Spinal cord (tissue), 10 donors: Measurements from ENCODE around the gene ZNF556. TPM values are rescaled to one million over a fixed set of nuclear protein-coding genes. Genes with fewer than 3 reads are reported as not detected.

Experiments
- DNase-seq, 6 donors: peaks; one replicate each; pipeline versions ENCODE4 v3.0.0 to v3.0.0-alpha.2; 2013 to 2015; ENCODE audit warnings: low spot score in 6 of 6, low read depth in 4 of 6
- H3K27ac ChIP-seq: one replicate; pipeline ENCODE4 v1.5.1; 2013; ENCODE audit warnings: low read depth, low read length, control low read depth
- H3K27me3 ChIP-seq: one replicate; pipeline ENCODE4 v1.6.1; 2013; ENCODE audit warnings: low read length; ENCODE audit not compliant: control insufficient read depth, insufficient read depth
- H3K36me3 ChIP-seq: one replicate; pipeline ENCODE4 v1.6.1; 2013; ENCODE audit warnings: low read length; ENCODE audit not compliant: control insufficient read depth, insufficient read depth
- H3K4me1 ChIP-seq: one replicate; pipeline ENCODE4 v1.6.1; 2013; ENCODE audit warnings: low read length; ENCODE audit not compliant: control insufficient read depth, insufficient read depth
- H3K4me3 ChIP-seq: one replicate; pipeline ENCODE4 v1.5.1; 2013; ENCODE audit warnings: low read depth, low read length, control low read depth
- H3K9me3 ChIP-seq: one replicate; pipeline ENCODE4 v1.6.1; 2013; ENCODE audit warnings: low read length; ENCODE audit not compliant: control insufficient read depth, insufficient read depth
- WGBS: methylation state at CpG from one replicate; pipeline ENCODE4 v1.1.5; 2013; ENCODE audit warnings: missing lambda C conversion rate; ENCODE audit not compliant: insufficient coverage; 5-methylcytosine and 5-hydroxymethylcytosine counted together
- long read RNA-seq, 4 donors: transcript quantifications; one replicate each; lab custom pipeline, GENCODE V29; 2026
- polyA plus RNA-seq, 2 donors: library from polyadenylated mRNA; unstranded; fragments of 120-200 nt; gene quantifications; one replicate each; pipeline ENCODE4 v1.2.1, GENCODE V29; 2013; ENCODE audit not compliant: insufficient read length in 2 of 2
- total RNA-seq, 2 donors: library from RNA; depleted of rRNA in 1 of 2; stranded (reverse); fragments of 120-200 nt in 1 of 2; fragments of >200 nt in 1 of 2; gene quantifications; one replicate each; pipeline versions ENCODE4 v1.2.3 to v1.2.4, GENCODE V29; 2013 to 2014
- donor health status: healthy.

ZNF556 gene
- total RNA-seq, result under 1 TPM; 0.06 to 0.10 TPM
- under 1 TPM; 0.51 to 0.59 TPM for polyA plus RNA-seq
- long read RNA-seq, donor 1, result 0 reads
- long read RNA-seq, donor 2, result 0 reads
- long read RNA-seq, donor 3, result 0 reads
- long read RNA-seq, donor 4, result 0 reads

DNA sequence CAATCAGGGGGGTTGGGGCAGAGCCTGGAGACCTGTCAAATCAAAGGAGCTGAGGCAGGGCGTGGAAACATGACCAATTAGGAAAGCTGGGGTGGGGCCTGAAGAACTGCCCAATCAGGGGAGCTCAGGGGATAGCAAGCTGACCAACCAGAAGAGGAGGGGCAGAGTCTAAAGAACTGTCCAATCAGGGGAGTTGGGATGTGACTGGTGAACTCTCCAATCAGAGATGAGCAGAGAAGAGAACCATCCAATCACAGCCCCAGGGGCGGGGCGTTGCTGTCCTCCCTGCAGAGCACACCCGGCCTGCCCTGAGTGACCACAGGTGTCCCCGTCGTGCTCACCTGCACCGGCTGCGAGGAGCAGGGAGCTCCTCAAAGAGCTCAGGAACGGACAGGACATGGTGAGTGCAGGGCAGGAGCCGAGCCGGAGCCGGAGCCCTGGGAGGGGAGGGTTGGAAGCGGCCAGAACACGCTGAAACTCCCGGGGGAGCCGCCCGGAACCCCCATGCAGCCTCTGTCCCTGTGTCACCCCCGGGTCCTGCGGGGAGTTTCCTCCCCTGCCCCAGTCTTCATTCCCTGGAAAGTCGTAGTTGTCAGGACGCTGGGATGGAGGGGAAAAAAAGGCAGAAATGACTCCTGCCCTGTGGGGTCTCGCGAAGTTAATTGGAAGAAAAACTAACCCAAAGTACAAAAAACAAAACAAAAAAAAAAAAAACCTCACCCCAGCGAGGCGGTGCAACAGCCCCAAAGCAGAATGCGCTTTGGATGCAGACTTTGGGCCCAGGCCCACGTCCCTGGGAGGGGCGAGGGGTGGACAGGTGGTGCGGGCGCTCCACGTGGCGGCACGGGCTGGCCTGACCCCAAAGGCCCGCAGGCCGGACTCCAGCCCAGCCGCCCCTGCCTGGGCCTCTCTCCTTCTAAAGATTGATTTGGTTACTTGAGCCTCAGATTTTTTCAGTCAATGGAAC is at the start of gene ZNF556:
TSS of gene ZNF556 (plus strand) at position 311 of the 967 bp plus-strand sequence. CDS start at position 398, 87 bp downstream.
- WGBS, result 78% methylated on average over 22 of the region's 36 CpGs
- no peak within 1 kb of the TSS for H3K4me3 ChIP-seq
- peaks cover 2% of the 10 kb centered on the region for H3K9me3 ChIP-seq
- no peaks in the 10 kb centered on the region for H3K27me3 ChIP-seq
- H3K4me1 ChIP-seq, result no peaks in the 10 kb centered on the region
- no peak within 1 kb of the TSS for H3K27ac ChIP-seq
- no peak for DNase-seq
- H3K36me3 ChIP-seq, result no peaks in the 10 kb centered on the region

DNA sequence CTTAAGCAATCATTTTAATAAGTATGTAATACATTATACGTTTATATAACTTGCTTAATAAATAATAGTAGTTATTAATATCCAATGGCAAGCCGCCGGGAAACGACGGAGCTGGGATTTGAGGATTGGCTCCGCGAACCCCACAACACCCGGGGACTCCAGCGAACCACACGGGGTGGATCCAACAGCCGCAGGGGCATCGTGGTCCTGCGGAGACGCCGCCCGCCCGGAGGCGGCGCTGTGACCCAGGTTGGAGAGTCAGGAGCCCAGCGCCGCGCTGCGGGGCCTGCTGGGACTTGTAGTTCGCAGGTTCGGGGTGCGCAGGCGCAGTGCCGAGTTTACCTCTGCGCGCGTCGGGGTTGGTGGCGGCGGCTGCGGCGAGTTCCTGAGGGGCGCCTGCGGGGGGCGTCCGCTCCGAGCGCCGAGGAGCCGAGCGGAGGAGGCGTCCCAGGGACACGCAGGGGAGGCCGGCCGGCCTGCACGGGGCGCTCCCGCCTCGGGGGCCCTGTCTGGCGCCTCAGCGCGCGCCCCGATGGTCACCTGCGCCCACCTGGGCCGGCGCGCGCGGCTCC is 47.5 kb upstream of the ZNF556 start, which contains the start of gene ZNF554:
TSS of gene ZNF554 (plus strand) at position 329 of the 572 bp plus-strand sequence. CDS start at position 533, 204 bp downstream.
- Histone ChIP-seq H3K27me3 (no peaks in the 10 kb centered on the region), H3K4me1 (peaks cover 18% of the 10 kb centered on the region), H3K4me3 (peak within 1 kb of the TSS; percentile 63), H3K27ac (no peak within 1 kb of the TSS), H3K9me3 (no peaks in the 10 kb centered on the region), H3K36me3 (peaks cover 40% of the 10 kb centered on the region)
- DNase-seq, result peak; percentile 78 to 99 (median 92)
- under 1% methylated on average over 63 of the region's 64 CpGs for WGBS

DNA sequence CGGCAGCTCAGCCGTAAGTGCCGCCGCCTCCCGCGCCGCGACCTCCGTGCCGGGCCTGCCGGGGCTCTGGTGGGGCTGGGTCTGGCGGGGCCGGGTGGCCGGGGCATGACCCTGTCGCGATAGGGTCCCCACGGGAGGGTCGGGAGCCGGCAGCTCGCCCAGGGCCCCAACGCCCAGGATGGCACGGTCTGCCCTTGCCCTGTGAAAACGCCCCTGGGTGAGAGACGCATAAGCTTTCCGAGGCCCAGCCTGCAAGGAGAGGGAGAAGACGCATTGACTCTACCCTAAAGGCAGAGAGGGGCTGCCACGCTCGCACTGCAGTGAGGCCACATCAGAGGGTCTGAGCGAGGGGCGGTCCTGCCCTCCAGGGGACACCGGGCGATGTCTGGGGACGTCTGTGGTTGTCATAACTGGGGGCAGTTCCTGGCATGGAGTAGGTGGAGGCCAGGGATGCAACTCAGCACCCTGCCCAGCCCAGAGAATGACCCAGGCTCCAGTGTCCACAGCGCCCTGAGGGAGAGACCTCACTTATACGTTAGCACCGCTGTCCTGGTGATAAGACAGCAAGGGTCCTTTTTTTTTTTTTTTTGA is 46.9 kb upstream of the ZNF556 start:
- Histone ChIP-seq H3K36me3 (peaks cover 35% of the 10 kb centered on the region), H3K27ac (no peak overlapping the region), H3K9me3 (no peaks in the 10 kb centered on the region), H3K27me3 (no peaks in the 10 kb centered on the region), H3K4me3 (peak overlapping the region; percentile 63), H3K4me1 (peaks cover 18% of the 10 kb centered on the region)
- WGBS, result under 1% methylated on average over 35 of the region's 36 CpGs
- peak in 2 of 6 donors; percentile 20 to 30 for DNase-seq

DNA sequence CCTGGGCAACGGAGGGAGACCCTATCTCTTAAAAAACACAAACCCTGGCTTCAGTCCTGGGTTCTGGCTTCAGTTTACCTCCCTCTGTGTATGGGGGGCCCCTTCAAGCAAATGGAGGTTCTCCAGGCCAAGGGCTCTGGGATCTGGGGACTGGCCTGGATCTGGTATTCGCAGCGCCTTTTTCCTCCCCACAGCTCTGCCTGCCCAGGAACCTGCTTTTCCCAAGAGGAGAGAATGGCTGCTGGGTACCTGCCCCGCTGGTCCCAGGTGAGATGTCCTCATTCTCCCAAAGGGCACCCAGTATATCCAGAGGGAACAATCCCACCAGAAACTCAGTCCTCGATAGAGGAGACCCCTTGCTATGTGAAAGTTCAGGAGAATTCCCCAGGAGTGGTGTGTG is 44.3 kb upstream of the ZNF556 start:
- Histone ChIP-seq H3K27ac (no peak overlapping the region), H3K36me3 (peaks cover 37% of the 10 kb centered on the region), H3K4me1 (peaks cover 18% of the 10 kb centered on the region), H3K4me3 (no peak overlapping the region), H3K9me3 (no peaks in the 10 kb centered on the region), H3K27me3 (no peaks in the 10 kb centered on the region)
- no peak for DNase-seq
- WGBS, result 100% methylated on average over 1 of the region's 5 CpGs

DNA sequence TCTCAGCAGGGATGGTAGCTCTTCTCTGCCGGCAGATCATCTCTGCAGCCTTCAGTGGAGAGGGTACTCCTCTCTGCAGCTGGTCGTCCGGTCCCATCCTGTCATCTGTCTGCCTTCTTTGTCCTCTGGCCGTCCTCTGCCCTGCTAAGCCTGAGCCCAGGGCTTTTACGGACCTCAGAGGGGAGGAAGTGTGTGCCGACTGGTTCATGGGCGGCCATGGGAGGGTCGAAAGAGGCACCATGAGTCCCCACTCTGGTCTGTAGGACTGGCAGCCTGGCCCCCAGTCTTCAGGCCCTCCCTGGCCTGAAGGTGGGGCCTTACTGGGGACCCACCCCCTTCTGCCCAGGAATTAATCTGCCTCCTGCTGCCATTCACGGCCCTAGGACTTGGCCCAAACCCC is 43.5 kb upstream of the ZNF556 start:
- Histone ChIP-seq H3K27ac (no peak overlapping the region), H3K4me3 (no peak overlapping the region), H3K4me1 (peaks cover 18% of the 10 kb centered on the region), H3K27me3 (no peaks in the 10 kb centered on the region), H3K9me3 (no peaks in the 10 kb centered on the region), H3K36me3 (peaks cover 45% of the 10 kb centered on the region)
- 67% methylated on average over 9 of the region's 9 CpGs for WGBS
- no peak for DNase-seq

DNA sequence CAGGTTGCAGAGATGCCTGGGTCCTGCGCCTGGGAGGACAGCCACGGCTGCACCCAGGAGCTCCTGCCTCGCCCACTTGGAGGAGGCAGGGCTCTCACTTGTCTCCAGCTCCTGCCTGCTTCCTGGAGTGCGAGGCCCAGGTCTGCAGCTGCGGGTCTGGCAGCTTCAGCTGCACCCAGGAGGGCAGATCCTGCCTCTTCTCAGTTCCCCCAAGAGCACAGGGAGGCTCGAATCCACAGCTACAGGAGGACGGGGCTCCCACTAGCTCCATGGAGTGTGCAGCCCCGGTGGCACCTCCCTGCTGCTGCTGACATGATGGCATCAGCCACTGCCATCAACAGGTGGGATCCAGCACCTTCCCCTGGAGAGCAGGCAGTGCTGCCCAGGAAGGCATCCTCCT is 43.0 kb upstream of the ZNF556 start:
- 89% methylated on average over 8 of the region's 8 CpGs for WGBS
- H3K9me3 ChIP-seq, result no peaks in the 10 kb centered on the region
- H3K4me1 ChIP-seq, result peaks cover 18% of the 10 kb centered on the region
- H3K4me3 ChIP-seq, result no peak overlapping the region
- DNase-seq, result no peak
- H3K27ac ChIP-seq, result no peak overlapping the region
- peaks cover 45% of the 10 kb centered on the region for H3K36me3 ChIP-seq
- H3K27me3 ChIP-seq, result no peaks in the 10 kb centered on the region

DNA sequence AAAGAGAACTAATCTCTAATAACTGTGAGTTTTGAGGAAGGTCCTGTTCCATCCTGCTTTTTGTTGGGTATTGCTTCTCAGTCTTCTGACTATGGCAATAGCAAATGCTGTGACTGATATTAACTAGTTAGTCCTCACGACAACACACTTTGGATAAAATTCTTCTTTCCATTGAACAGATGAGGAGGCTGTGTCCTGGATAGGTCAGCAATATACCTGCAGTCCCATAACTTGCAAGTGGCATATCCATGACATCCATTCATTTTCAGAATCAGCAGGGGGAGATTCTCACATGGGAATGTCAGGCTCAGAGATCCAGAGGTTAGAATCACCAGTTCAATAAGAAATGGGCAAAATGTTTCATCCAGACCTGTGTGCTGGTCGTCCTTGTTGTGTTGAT is 40.1 kb upstream of the ZNF556 start:
- H3K36me3 ChIP-seq, result peaks cover 55% of the 10 kb centered on the region
- DNase-seq, result no peak
- no peak overlapping the region for H3K27ac ChIP-seq
- no peaks in the 10 kb centered on the region for H3K4me1 ChIP-seq
- WGBS, result no CpG with 5 or more reads among the region's 2 CpGs
- no peaks in the 10 kb centered on the region for H3K9me3 ChIP-seq
- H3K27me3 ChIP-seq, result no peaks in the 10 kb centered on the region
- H3K4me3 ChIP-seq, result no peak overlapping the region

DNA sequence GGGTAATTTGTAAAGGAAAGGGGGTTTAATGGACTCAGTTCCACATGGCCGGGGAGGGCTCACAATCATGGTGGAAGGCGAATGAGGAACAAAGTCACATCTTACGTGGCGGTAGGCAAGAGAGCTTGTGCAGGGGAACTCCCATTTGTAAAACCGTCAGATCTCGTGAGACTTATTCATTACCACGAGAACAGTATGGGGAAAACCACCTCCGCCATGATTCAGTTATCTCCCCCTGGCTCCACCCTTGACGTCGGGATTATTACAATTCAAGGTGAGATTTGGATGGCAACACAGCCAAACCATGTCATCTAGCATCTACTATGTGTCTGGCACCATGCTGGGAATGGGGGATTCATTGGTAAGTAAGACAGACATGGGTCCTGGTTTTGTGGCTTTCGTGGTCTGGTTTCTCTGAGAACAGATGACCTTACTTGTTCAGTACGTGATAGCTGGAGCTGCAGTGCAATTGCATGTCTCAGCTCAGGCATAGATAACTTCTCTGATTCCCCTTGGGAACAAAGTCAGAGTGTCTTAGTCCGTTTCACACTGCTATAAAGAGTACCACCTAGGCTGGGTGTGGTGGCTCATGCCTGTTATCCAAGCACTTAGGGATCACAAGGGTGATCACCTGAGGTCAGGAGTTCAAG is 39.2 kb upstream of the ZNF556 start:
- Histone ChIP-seq H3K9me3 (peaks cover 4% of the 10 kb centered on the region), H3K4me3 (no peak overlapping the region), H3K27ac (no peak overlapping the region), H3K36me3 (peaks cover 55% of the 10 kb centered on the region), H3K27me3 (no peaks in the 10 kb centered on the region), H3K4me1 (no peaks in the 10 kb centered on the region)
- WGBS, result 96% methylated on average over 11 of the region's 13 CpGs
- DNase-seq, result no peak

DNA sequence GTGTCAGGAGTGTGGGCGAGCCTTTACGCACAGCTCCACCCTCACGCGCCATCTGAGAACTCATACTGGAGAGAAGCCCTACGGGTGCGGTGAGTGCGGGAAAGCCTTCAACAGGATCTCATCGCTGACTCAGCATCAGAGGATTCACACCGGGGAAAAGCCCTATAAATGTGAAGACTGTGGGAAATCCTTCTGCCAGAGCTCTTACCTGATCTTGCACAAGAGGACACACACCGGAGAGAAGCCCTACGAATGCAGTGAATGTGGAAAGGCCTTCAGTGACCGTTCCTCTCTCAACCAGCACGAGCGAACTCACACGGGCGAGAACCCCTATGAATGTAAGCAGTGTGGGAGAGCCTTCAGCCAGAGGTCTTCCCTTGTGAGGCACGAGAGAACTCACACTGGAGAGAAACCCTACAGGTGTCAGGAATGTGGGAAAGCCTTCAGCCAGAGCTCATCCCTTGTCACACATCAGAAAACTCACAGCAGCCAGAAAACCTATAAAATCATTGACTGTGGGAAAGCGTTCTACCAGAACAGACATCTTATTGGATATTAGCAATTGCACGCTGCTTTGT is 32.8 kb upstream of the ZNF556 start:
- no peak overlapping the region for H3K4me3 ChIP-seq
- no peak for DNase-seq
- H3K9me3 ChIP-seq, result peaks cover 29% of the 10 kb centered on the region
- 95% methylated on average over 14 of the region's 19 CpGs for WGBS
- H3K27ac ChIP-seq, result no peak overlapping the region
- H3K27me3 ChIP-seq, result no peaks in the 10 kb centered on the region
- peaks cover 59% of the 10 kb centered on the region for H3K36me3 ChIP-seq
- H3K4me1 ChIP-seq, result no peaks in the 10 kb centered on the region
